Measurements from ENCODE around the gene ADAM15.

- no peak for TF ChIP-seq CTCF (IDR thresholded peaks at IDR 0.05)
- TF ChIP-seq POLR2A (IDR thresholded peaks at IDR 0.05) = no peak
Observed at GRCh38 chr1:155083865-155084721, 33.0 kb downstream of the ADAM15 start.

All from lower leg skin (tissue), 3 donors.